ENCODE results near the gene EVI2B. TPM values are rescaled to one million over a fixed set of nuclear protein-coding genes. Genes with fewer than 3 reads are reported as not detected.
"Not testable (repeated sequence)": the region's sequence is repeated elsewhere in the genome, so short reads cannot be mapped to it uniquely, and the experiment has no call there.

Gene EVI2B
- not detected in 2 replicates for total RNA-seq
- long read RNA-seq = 0 reads

DNA sequence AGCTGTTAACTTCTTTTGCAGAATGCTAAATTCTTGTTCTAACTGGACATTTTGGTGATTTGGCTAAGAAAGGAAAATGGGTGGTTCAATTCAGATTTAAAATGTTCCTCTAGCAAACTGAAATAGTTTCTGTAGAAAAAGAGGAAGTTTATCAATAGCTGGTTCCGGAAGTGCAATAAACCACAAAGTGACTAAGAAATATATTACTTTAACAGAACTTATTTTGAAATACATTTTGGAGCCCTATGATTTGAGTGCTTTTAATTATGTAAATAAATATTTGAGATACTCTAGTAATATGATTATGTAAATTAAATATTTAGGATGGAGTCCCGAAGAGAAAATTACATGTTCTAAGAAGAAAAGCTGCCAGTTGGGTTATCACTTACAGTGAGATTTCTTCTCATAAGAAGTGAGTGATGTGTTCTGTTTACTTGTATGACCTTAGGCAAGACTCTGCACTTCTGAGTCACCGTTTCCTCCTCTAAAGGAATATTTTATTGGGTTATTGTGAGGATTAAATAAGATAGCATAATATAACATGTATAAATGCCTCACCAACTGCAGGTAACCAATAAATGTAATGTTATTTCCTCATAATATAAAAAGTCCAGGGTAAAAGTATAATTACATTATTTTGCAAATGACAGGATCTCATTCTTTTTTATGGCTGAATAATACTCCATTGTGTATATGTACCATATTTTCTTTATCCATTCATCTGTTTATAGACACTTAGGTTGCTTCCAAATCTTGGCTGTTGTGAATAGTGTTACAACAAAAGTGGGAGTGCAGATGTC, at the start of gene EVI2B:
TSS of gene EVI2B (minus strand) at position 73 of the 800 bp plus-strand sequence. CDS start 8,445 bp downstream, outside the sequence.
- H3K27ac Mint-ChIP-seq (ENCODE audit: unreplicated experiment) = peak within 1 kb of the TSS; percentile 44

GRCh38 chr17:31357839-31358394, 44.1 kb upstream of the EVI2B start:
- Mint-ChIP-seq H3K4me1 (ENCODE audit: unreplicated experiment) (no peaks in the 10 kb centered on the region), H3K9me3 (ENCODE audit: unreplicated experiment) (no peaks in the 10 kb centered on the region), H3K27me3 (ENCODE audit: unreplicated experiment) (no peaks in the 10 kb centered on the region), H3K4me3 (ENCODE audit: unreplicated experiment) (no peak overlapping the region), H3K27ac (ENCODE audit: unreplicated experiment) (no peak overlapping the region), H3K36me3 (ENCODE audit: unreplicated experiment) (peaks cover 55% of the 10 kb centered on the region)
- no peak for TF ChIP-seq CTCF (IDR thresholded peaks at IDR 0.05)
- DNase-seq (ENCODE audit: extremely low spot score, unreplicated experiment) = no peak

More for the DNA sequence above, at the start of gene EVI2B:
- Mint-ChIP-seq H3K4me1 (ENCODE audit: unreplicated experiment) (peaks cover 11% of the 10 kb centered on the region), H3K27me3 (ENCODE audit: unreplicated experiment) (no peaks in the 10 kb centered on the region), H3K9me3 (ENCODE audit: unreplicated experiment) (no peaks in the 10 kb centered on the region), H3K36me3 (ENCODE audit: unreplicated experiment) (peaks cover 14% of the 10 kb centered on the region), H3K4me3 (ENCODE audit: unreplicated experiment) (no peak within 1 kb of the TSS)
- no peak for TF ChIP-seq CTCF (IDR thresholded peaks at IDR 0.05)
- no peak for DNase-seq (ENCODE audit: extremely low spot score, unreplicated experiment)

- no peak for TF ChIP-seq CTCF (IDR thresholded peaks at IDR 0.05)
- H3K9me3 Mint-ChIP-seq (ENCODE audit: unreplicated experiment) = no peaks in the 10 kb centered on the region
- H3K4me3 Mint-ChIP-seq (ENCODE audit: unreplicated experiment) = no peak overlapping the region
- no peaks in the 10 kb centered on the region for H3K4me1 Mint-ChIP-seq (ENCODE audit: unreplicated experiment)
- no peak for DNase-seq (ENCODE audit: extremely low spot score, unreplicated experiment)
- no peak overlapping the region for H3K27ac Mint-ChIP-seq (ENCODE audit: unreplicated experiment)
- no peaks in the 10 kb centered on the region for H3K27me3 Mint-ChIP-seq (ENCODE audit: unreplicated experiment)
- peaks cover 56% of the 10 kb centered on the region for H3K36me3 Mint-ChIP-seq (ENCODE audit: unreplicated experiment)
These were observed 43.2 kb upstream of the EVI2B start for GRCh38 chr17:31357091-31357490.

DNA sequence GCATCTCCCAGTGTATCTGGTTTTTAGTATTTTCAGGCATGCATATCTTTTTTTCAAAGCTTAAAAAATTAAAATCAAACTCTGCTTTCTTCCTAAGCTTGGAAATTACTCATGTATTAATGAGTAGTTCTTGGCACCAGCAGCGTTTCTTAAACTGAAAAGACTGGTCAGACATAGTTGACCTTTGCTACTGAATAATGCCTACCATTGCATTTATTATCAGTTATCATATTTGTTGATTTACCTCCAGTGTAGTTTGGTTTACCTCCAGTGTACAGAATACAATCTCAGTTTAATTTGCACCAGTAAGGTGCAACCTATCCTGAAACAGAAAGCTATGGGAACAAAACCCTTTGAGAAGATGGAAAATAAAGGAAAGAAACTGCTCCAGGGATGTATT, 42.1 kb upstream of the EVI2B start:
- no peak for DNase-seq (ENCODE audit: extremely low spot score, unreplicated experiment)
- Mint-ChIP-seq H3K27me3 (ENCODE audit: unreplicated experiment) (no peaks in the 10 kb centered on the region), H3K36me3 (ENCODE audit: unreplicated experiment) (peaks cover 52% of the 10 kb centered on the region), H3K27ac (ENCODE audit: unreplicated experiment) (no peak overlapping the region), H3K4me1 (ENCODE audit: unreplicated experiment) (no peaks in the 10 kb centered on the region), H3K9me3 (ENCODE audit: unreplicated experiment) (no peaks in the 10 kb centered on the region), H3K4me3 (ENCODE audit: unreplicated experiment) (no peak overlapping the region)
- TF ChIP-seq CTCF (IDR thresholded peaks at IDR 0.05) = no peak

DNA sequence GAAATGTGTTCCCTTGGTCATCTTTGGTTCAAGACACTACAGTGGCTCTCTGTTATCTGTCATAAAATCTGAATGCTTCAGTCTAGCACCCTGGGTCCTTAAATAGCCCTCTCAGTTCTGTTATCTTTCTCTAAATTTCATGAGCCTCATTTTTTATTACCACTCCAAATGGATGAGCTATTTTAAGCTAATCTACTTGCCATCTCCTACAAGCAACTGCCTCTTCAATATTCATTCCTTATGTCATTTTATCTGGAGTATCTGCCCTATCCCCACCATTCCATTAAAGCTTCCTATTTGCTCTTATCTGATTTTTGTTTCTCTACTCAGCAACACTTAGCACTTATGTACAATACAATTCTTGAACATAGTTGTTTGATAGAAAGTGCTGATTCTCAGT, 35.6 kb upstream of the EVI2B start:
- H3K4me1 Mint-ChIP-seq (ENCODE audit: unreplicated experiment) = no peaks in the 10 kb centered on the region
- no peak overlapping the region for H3K4me3 Mint-ChIP-seq (ENCODE audit: unreplicated experiment)
- no peak for DNase-seq (ENCODE audit: extremely low spot score, unreplicated experiment)
- H3K36me3 Mint-ChIP-seq (ENCODE audit: unreplicated experiment) = peaks cover 36% of the 10 kb centered on the region
- H3K27me3 Mint-ChIP-seq (ENCODE audit: unreplicated experiment) = no peaks in the 10 kb centered on the region
- TF ChIP-seq CTCF (IDR thresholded peaks at IDR 0.05) = no peak
- H3K9me3 Mint-ChIP-seq (ENCODE audit: unreplicated experiment) = no peaks in the 10 kb centered on the region
- H3K27ac Mint-ChIP-seq (ENCODE audit: unreplicated experiment) = no peak overlapping the region

DNA sequence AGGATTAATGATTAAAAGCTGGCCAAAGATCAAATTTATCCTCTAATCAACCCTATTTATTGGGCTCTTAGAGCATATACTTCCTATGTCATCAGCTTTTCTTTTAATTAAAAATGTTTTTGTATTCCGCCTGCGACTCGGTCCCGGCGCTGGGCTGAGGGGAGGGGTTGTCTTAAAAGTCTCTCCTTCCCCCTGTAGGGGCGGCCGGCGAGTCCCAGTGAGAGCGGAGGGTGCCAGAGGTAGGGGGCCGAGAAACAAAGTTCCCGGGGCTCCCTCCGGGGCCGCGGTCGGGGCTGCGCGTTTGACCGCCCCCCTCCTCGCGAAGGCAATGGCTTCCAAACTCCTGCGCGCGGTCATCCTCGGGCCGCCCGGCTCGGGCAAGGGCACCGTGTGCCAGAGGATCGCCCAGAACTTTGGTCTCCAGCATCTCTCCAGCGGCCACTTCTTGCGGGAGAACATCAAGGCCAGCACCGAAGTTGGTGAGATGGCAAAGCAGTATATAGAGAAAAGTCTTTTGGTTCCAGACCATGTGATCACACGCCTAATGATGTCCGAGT, 31.4 kb upstream of the EVI2B start:
- DNase-seq (ENCODE audit: extremely low spot score, unreplicated experiment); H3K4me1 Mint-ChIP-seq (ENCODE audit: unreplicated experiment); H3K9me3 Mint-ChIP-seq (ENCODE audit: unreplicated experiment); H3K27me3 Mint-ChIP-seq (ENCODE audit: unreplicated experiment); H3K27ac Mint-ChIP-seq (ENCODE audit: unreplicated experiment); H3K4me3 Mint-ChIP-seq (ENCODE audit: unreplicated experiment): not testable (repeated sequence)
- H3K36me3 Mint-ChIP-seq (ENCODE audit: unreplicated experiment) = peaks cover 31% of the 10 kb centered on the region
